OCI-LY7 (cell line): ENCODE measurements around the gene EDEM1. TPM values are rescaled to one million over a fixed set of nuclear protein-coding genes. Genes with fewer than 3 reads are reported as not detected.

ENCODE experiments used
- BruUV-seq: library from RNA; stranded (reverse); fragments of 400-500 nt; replicated peaks from 2 replicates; lab custom pipeline; 2021; lab: Mats Ljungman, UMichigan
- CTCF ChIA-PET: fragments of 300-600 bp; sonication (Branson Sonifier 250); formaldehyde crosslinking; loops from one replicate; lab custom pipeline; 2022; ENCODE audit warnings: antibody characterized with exemption; ENCODE audit not compliant: unreplicated experiment; lab: Charles Lee
- POLR2A ChIA-PET: fragments of 300-600 bp; sonication (Branson Sonifier 250); formaldehyde crosslinking; loops from one replicate; lab custom pipeline; 2022; ENCODE audit warnings: antibody characterized with exemption; lab: Charles Lee
- DNase-seq: peaks from one replicate; pipeline ENCODE4 v3.0.0-alpha.2; 2015; ENCODE audit warnings: low spot score
- H2AFZ ChIP-seq: fragments of 200-600 bp; sonication (generic), shearing (Covaris generic); 2 replicates; pipeline ENCODE4 v1.6.1; 2014; ENCODE audit warnings: mild to moderate bottlenecking, antibody characterized with exemption, low read length, moderate library complexity
- H3K27ac ChIP-seq: fragments of 200-600 bp; sonication (generic); 2 replicates; pipeline ENCODE4 v1.5.1; 2014; ENCODE audit warnings: mixed run types, low read depth, mild to moderate bottlenecking, moderate library complexity, low read length, inconsistent platforms; ENCODE audit not compliant: poor library complexity, severe bottlenecking
- H3K36me3 ChIP-seq: fragments of 200-600 bp; sonication (generic); 2 replicates; pipeline ENCODE4 v1.6.1; 2014; ENCODE audit warnings: mild to moderate bottlenecking, antibody characterized with exemption, low read length, moderate library complexity, mixed read lengths; ENCODE audit not compliant: insufficient read depth
- H3K4me1 ChIP-seq: fragments of 200-600 bp; sonication (generic); 2 replicates; pipeline ENCODE4 v1.5.1; 2014; ENCODE audit warnings: mild to moderate bottlenecking, low read length; ENCODE audit not compliant: insufficient read depth, poor library complexity, severe bottlenecking
- H3K4me2 ChIP-seq: fragments of 200-600 bp; sonication (generic); 2 replicates; pipeline ENCODE4 v1.6.1; 2014; ENCODE audit warnings: mild to moderate bottlenecking, low read length
- H3K4me3 ChIP-seq: fragments of 200-600 bp; sonication (generic); 2 replicates; pipeline ENCODE4 v1.5.1; 2014; ENCODE audit warnings: mild to moderate bottlenecking, low read depth, low read length; ENCODE audit not compliant: poor library complexity, severe bottlenecking
- H3K79me2 ChIP-seq: fragments of 200-600 bp; sonication (generic); 2 replicates; pipeline ENCODE4 v1.6.1; 2016; ENCODE audit warnings: low read depth, mild to moderate bottlenecking, low read length, moderate library complexity, mixed read lengths; ENCODE audit not compliant: insufficient read depth
- H3K9me2 ChIP-seq: fragments of 200-600 bp; sonication (generic); 2 replicates; pipeline ENCODE4 v1.6.1; 2016; ENCODE audit warnings: mild to moderate bottlenecking, low read length, mixed read lengths; ENCODE audit not compliant: insufficient read depth
- H3K9me3 ChIP-seq: fragments of 200-600 bp; sonication (generic); 2 replicates; pipeline ENCODE4 v1.6.1; 2014; ENCODE audit warnings: mild to moderate bottlenecking, mixed run types, low read length, mixed read lengths
- H4K20me1 ChIP-seq: fragments of 200-600 bp; sonication (generic); 2 replicates; pipeline ENCODE4 v1.6.1; 2014; ENCODE audit warnings: mild to moderate bottlenecking, antibody characterized with exemption, low read length, moderate library complexity, mixed read lengths; ENCODE audit not compliant: insufficient read depth
- EZH2phosphoT487 ChIP-seq: fragments of 200-600 bp; sonication (generic); IDR thresholded peaks from 2 replicates; pipeline ENCODE4 v1.6.1; 2018; ENCODE audit warnings: low read depth, borderline replicate concordance, mild to moderate bottlenecking, mixed run types, antibody characterized with exemption, low read length, moderate library complexity, mixed read lengths
- intact Hi-C: fragments of 100-400 bp; cut with micrococcal nuclease; formaldehyde crosslinking; loops from one replicate; pipeline ENCODE4 v1.10.0; 2022; ENCODE audit not compliant: unreplicated experiment
- total RNA-seq, 2 experiments: library from RNA; depleted of rRNA in 1 of 2; stranded (reverse); fragments of >200 nt in 1 of 2; shearing (Covaris generic) in 1 of 2; gene quantifications; 2 replicates each; pipeline ENCODE4 v1.2.3, GENCODE V29; 2014 to 2022
- TF ChIP-seq, protein P1 (sequence below): fragments of 200-600 bp; sonication (generic); conservative IDR thresholded peaks from 2 replicates; pipeline ENCODE4 v1.5.1; 2014; ENCODE audit warnings: mild to moderate bottlenecking, antibody characterized with exemption, low read length, moderate library complexity, mixed read lengths

EDEM1 gene
- total RNA-seq, 2 experiments from 2014 or later: 186 to 337 TPM

DNA sequence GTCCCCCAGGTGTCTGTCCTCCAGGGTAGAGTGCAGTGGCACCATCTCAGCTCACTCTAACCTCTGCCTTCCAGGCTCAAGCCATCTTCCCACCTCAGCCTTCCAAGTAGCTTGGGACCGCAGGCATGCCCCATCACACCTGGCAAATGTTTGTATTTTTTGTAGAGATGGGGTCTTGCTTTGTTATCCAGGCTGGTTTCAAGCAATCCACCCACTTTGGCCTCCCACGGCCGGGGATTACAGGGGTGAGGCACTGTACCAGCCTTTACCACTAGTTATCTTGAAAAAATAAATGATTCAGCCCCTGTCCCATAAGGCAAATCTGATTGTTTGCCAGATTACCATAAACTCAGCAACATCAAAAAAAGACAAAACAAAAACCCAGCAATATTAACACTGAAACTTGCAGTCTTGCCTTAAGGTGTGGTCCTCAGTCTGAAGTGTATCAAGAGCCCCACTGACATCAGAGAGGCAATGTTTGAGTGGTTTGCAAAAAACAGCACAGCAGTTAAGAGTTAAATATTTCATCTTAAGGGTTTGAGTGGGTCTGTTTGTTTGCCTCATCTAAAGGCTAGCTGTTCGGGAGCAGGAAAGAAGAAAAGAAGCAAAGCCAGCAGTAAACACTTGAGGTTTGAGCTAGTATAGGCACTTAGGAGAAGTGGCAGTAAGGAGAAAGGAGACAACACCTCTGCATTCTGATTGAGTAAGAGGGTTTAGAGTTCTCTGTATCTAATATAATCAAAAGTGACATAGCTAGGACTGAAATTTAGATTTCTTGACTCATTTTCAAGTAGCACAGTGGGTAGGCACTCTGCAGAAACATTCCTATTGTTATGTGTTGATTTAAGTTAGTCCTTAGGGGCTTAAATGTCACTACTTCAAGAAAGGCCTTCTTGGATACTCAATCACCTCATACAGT is 26.3 kb upstream of the EDEM1 start:
- TF ChIP-seq, protein P1, sequence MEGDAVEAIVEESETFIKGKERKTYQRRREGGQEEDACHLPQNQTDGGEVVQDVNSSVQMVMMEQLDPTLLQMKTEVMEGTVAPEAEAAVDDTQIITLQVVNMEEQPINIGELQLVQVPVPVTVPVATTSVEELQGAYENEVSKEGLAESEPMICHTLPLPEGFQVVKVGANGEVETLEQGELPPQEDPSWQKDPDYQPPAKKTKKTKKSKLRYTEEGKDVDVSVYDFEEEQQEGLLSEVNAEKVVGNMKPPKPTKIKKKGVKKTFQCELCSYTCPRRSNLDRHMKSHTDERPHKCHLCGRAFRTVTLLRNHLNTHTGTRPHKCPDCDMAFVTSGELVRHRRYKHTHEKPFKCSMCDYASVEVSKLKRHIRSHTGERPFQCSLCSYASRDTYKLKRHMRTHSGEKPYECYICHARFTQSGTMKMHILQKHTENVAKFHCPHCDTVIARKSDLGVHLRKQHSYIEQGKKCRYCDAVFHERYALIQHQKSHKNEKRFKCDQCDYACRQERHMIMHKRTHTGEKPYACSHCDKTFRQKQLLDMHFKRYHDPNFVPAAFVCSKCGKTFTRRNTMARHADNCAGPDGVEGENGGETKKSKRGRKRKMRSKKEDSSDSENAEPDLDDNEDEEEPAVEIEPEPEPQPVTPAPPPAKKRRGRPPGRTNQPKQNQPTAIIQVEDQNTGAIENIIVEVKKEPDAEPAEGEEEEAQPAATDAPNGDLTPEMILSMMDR: no peak
- TF ChIP-seq EZH2phosphoT487: no peak
- H3K9me3 ChIP-seq: peaks cover 6% of the 10 kb centered on the region; the same call in 1 of the 2 replicates
- no peaks in the 10 kb centered on the region for H3K9me2 ChIP-seq
- peak overlapping the region; percentile 9 for H3K27ac ChIP-seq
- H3K79me2 ChIP-seq: peaks cover 96% of the 10 kb centered on the region
- peaks cover 52% of the 10 kb centered on the region for H3K4me1 ChIP-seq
- BruUV-seq: no TSS peak
- intact Hi-C loops: no loop called here
- no peak for DNase-seq
- H3K36me3 ChIP-seq: peaks cover 7% of the 10 kb centered on the region; the same call in 1 of the 2 replicates
- no peak overlapping the region for H2AFZ ChIP-seq
- ChIA-PET POLR2A (interaction anchor here (1.0 to 3.4 kb wide), 11 partner anchors 11 to 36 kb away, joined by 3 to 16 read pairs (median 7); no protein-coding TSS in a partner anchor), CTCF (no interaction called here)
- H3K4me3 ChIP-seq: no peak overlapping the region
- H4K20me1 ChIP-seq: peaks cover 14% of the 10 kb centered on the region; the same call in 1 of the 2 replicates
- H3K4me2 ChIP-seq: peak overlapping the region; percentile 20

DNA sequence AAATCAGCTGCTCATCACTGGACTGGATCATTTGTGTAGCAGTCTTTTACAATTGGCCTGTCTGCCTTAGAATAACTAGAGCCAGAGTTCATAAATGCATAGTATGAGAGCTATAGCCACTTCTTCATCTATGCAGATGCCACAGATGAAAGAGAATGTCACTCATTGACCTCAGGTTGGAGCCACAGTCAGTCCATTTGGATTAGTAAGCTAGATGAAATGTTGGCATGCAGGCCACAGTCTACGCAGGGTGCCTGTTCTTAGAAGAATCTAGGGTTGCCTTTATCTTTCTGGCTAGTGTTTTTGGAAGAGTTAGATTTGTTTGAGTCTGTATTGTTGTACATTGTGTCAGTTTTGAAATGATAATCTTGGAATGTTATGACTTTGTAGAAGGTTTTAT is 25.4 kb upstream of the EDEM1 start:
- Histone ChIP-seq H3K9me3 (peaks cover 6% of the 10 kb centered on the region; the same call in 1 of the 2 replicates), H4K20me1 (peaks cover 14% of the 10 kb centered on the region; the same call in 1 of the 2 replicates), H3K9me2 (no peaks in the 10 kb centered on the region), H3K36me3 (peaks cover 12% of the 10 kb centered on the region), H3K4me1 (peaks cover 61% of the 10 kb centered on the region), H3K79me2 (peaks cover 96% of the 10 kb centered on the region), H3K27ac (no peak overlapping the region), H2AFZ (no peak overlapping the region), H3K4me3 (no peak overlapping the region), H3K4me2 (no peak overlapping the region)
- intact Hi-C loops: no loop called here
- DNase-seq: no peak
- ChIA-PET POLR2A (interaction anchor here (1.2 to 3.4 kb wide), 9 partner anchors 10 to 37 kb away, joined by 4 to 16 read pairs (median 7); no protein-coding TSS in a partner anchor), CTCF (no interaction called here)
- BruUV-seq: no TSS peak
- TF ChIP-seq, protein P1: no peak
- TF ChIP-seq EZH2phosphoT487: no peak
